ENCODE results near the gene CARD11.

The CARD11 gene

DNA sequence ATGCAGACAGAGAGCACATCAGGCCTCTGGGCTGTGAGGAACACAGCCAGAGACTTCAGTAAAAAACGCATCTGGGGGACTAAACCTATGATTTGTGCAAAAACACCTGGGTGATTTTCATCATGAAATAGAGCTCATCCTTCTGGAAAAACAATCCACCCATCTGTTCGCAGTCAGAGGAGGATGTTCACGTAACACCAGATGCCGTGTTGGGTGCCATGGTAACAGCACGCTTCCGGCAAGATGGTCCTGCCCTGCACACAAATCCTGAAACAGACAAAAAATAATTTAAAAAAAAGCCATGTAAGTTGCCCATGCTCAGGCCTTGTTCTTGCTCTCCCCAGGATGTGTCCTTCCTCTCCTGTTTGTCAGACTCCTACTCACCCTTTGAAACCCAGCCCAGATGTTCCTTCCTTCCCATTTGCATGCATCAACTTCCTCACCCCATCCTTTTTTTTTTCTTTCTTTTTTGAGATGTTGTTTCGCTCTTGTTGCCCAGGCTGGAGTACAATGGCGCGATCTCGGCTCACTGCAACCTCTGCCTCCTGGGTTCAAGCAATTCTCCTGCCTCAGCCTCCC lies 171.3 kb downstream of the CARD11 start:
- DNase-seq (ENCODE audit: low spot score) = no peak

GRCh38 chr7:2870471-2870931 lies 173.2 kb downstream of the CARD11 start:
- no peak for DNase-seq (ENCODE audit: low spot score)

- no peak for DNase-seq (ENCODE audit: low spot score)
Measured at GRCh38 chr7:2869981-2870380, 173.7 kb downstream of the CARD11 start.

DNA sequence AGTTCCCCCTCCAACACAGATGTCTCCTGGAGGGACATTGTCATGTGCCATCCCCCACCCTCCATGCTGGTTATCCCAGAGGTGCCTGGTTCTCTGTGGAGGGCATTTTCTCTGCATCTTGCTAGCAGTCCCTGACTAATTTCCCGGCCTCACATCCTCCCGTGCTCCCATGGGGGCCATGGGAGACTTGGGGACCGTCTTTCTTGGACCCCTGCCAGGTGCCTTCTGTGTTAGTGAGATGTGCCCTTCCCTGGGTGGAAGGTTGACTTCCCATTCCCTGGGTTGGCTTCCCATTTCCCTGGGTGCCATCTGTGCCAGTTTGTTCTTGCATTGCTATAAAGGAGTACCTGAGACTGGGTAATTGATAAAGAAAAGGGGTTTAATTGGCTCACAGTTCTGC lies 177.1 kb downstream of the CARD11 start:
- DNase-seq (ENCODE audit: low spot score) = no peak

DNA sequence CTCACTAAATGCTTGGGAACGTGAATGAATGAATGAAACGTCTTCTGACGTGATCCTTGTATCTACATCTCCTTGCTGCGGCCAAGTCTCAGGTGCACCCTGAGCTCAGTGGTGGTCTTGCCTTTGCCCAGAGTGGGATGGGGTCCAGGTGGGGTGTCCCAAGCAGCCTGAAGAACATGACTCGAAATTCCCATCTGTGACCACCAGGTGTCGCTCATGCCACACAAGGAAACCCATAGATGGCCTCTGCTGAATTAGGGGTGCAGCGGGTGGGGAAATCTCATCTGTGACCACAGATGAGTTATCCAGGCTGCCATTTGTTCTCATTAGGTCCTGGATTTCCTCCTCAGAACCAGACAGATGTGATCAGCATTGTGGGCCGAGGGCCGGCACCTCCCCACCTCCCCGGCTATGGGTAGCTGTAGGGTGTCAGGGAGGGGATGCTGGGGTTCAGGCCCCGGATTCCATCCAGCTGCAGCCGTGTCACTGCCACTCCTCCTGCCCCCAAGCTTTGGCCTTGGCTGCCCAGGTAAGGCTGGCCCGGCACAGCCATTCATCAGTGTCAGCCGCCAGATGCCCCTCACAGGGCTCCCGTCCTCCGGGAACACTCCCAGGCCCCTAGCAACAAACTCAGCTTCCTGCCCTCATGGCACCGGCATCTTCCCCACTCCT lies 178.5 kb downstream of the CARD11 start:
- DNase-seq (ENCODE audit: low spot score) = no peak

DNA sequence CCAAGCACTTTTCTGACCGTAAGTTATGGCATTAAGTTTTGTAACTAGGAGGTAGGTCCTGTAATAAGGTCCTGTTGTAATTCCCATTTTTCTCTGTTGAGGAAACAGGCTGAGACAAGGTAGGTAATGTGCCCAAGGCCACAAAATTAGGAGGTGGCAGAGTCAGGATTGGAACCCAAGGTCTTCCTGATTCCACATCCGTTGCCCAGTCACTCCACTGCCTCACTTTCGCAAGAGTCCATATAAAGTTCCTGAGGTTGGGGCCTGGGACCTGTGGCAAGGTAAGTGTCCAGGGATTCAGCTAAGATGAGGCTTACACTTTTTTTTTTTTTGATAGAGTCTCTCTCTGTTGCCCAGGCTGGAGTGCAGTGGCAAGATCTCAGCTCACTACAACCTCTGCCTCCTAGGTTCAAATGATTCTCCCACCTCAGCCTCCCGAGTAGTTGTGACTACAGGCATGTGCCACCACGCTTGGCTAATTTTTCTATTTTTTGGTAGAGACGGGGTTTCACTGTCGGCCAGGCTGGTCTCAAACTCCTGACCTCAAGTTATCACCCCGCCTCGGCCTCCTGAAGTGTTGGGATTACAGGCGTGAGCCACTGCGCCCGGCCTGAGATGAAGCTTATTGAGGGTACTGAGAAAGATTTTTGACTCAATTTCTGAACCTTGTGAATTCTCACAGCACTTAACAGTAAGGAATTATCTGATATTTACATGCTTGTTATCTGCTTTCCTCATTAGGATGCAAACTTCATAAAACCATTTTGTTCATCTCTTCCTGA lies 179.3 kb downstream of the CARD11 start:
- DNase-seq (ENCODE audit: low spot score) = no peak

GRCh38 chr7:2863461-2864066 lies 180.1 kb downstream of the CARD11 start:
- DNase-seq (ENCODE audit: low spot score) = no peak

DNA sequence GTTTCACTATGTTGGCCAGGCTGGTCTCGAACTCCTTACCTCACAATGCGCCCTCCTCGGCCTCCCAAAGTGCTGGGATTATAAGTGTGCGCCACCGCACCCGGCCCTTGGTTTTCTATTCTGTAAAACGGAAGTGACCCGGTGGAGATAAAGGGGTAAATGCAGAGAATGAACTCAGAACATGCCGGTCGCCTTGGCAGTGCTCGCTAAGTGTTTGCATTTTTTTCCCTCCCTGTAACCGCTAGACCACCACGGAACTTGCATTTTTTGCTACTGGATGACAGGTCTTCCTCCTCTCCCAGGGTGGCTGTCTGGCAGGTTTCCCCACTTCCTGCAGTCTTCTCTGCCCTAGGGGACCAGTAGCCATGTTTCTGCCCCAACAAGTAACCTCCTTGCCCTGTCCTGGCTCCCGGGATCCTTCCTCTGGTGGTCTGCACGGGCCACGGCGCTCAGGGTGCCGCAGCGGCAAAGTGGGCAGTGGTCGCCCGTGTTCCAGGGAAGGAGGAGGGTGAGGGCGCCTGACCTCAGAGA lies 180.8 kb downstream of the CARD11 start:
- no peak for DNase-seq (ENCODE audit: low spot score)

DNA sequence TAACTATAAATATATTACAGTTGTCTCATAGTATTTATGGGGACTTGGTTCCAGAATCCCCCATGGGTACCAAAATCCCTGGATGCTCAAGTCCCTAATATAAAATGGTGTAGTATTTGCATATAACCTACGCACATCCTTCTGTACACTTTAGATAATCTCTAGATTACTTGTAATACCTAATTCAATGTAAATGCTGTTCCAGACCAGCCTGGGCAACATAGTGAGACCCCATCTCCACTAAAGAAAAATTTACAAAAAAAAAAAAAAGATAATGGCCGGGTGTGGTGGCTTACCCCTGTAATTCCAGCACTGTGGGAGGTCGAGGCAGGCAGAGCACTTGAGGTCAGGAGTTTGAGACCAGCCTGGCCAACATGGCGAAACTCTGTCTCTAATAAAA lies 182.2 kb downstream of the CARD11 start:
- no peak for DNase-seq (ENCODE audit: low spot score)

- no peak for DNase-seq (ENCODE audit: low spot score)
Measured at GRCh38 chr7:2860627-2861133, 183.0 kb downstream of the CARD11 start.

GRCh38 chr7:2859952-2860351 lies 183.7 kb downstream of the CARD11 start:
- no peak for DNase-seq (ENCODE audit: low spot score)

DNA sequence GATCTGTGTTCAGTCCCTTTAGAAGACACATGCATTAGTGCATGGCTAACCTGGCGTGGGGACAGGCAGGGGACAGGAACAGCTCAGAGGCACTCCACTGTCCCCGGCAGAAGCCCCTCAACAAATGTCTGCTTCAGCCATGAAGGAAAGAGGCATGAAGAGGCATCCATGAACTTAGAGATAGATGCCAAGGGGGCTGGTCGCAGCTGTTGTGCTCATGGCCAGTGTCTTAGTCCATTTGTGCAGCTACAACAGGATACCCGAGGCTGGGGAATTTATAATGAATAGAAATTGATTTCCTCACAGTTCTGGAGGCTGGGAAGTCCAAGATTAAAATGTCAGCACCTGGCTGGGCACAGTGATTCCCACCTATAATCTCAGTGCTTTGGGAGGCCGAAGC lies 185.0 kb downstream of the CARD11 start:
- DNase-seq (ENCODE audit: low spot score) = no peak

- DNase-seq (ENCODE audit: low spot score) = no peak
Measured at GRCh38 chr7:2856388-2857169, 187.1 kb downstream of the CARD11 start.
